HepG2 (cell line): ENCODE measurements around the gene FAM228B. TPM values are rescaled to one million over a fixed set of nuclear protein-coding genes. Genes with fewer than 3 reads are reported as not detected.

ENCODE experiments used
- ATF7 ChIP-seq, 2 experiments: fragments of 450-650 bp in 1 of 2; sonication (generic) in 1 of 2; formaldehyde crosslinking in 1 of 2; IDR thresholded peaks; 2 replicates each; pipeline versions ENCODE4 v1.4.0 to v1.6.1; 2016 to 2020; ENCODE audit warnings: antibody characterized with exemption in 1 of 2, mild to moderate bottlenecking in 1 of 2, missing genetic modification reagents in 1 of 2
- DRAP1 ChIP-seq: IDR thresholded peaks from 2 replicates; pipeline ENCODE4 v1.6.1; 2016; ENCODE audit warnings: missing genetic modification reagents, missing compliant biosample characterization
- FOSL2 ChIP-seq: sonication (generic); formaldehyde crosslinking; IDR thresholded peaks from 2 replicates; pipeline ENCODE4 v1.4.0; 2020; ENCODE audit warnings: missing genetic modification reagents
- FOXO4 ChIP-seq: sonication (generic); formaldehyde crosslinking; conservative IDR thresholded peaks from 2 replicates; pipeline ENCODE4 v1.8.1; 2023; ENCODE audit warnings: missing genetic modification reagents
- GRHL1 ChIP-seq: sonication (generic); formaldehyde crosslinking; conservative IDR thresholded peaks from 2 replicates; pipeline ENCODE4 v1.8.0; 2022; ENCODE audit warnings: missing genetic modification reagents
- IRF2 ChIP-seq: IDR thresholded peaks from 2 replicates; pipeline ENCODE4 v1.6.1; 2018; ENCODE audit warnings: missing genetic modification reagents, missing compliant biosample characterization
- ISX ChIP-seq: sonication (generic); formaldehyde crosslinking; conservative IDR thresholded peaks from 2 replicates; pipeline ENCODE4 v1.5.0; 2020; ENCODE audit warnings: missing genetic modification reagents
- NR1H2 ChIP-seq: sonication (generic); formaldehyde crosslinking; IDR thresholded peaks from 2 replicates; pipeline ENCODE4 v1.8.1; 2022; ENCODE audit warnings: low read depth, missing genetic modification reagents, borderline replicate concordance
- PHF21A ChIP-seq: sonication (generic); formaldehyde crosslinking; IDR thresholded peaks from 2 replicates; pipeline ENCODE4 v1.5.0; 2020; ENCODE audit warnings: mild to moderate bottlenecking, missing genetic modification reagents
- RERE ChIP-seq: IDR thresholded peaks from 2 replicates; pipeline ENCODE4 v1.6.1; 2016; ENCODE audit warnings: low read depth, missing genetic modification reagents, missing compliant biosample characterization
- SKI ChIP-seq: fragments of 450-650 bp; IDR thresholded peaks from one replicate; pipeline ENCODE4 v1.6.1; 2018; ENCODE audit warnings: mild to moderate bottlenecking; ENCODE audit not compliant: partially characterized antibody
- SMYD3 ChIP-seq: sonication (generic); formaldehyde crosslinking; IDR thresholded peaks from 2 replicates; pipeline ENCODE4 v1.8.1; 2023; ENCODE audit warnings: mild to moderate bottlenecking, missing genetic modification reagents
- ZFP36L2 ChIP-seq: sonication (generic); formaldehyde crosslinking; IDR thresholded peaks from 2 replicates; pipeline ENCODE4 v1.4.0; 2020; ENCODE audit warnings: missing genetic modification reagents
- ZNF432 ChIP-seq: sonication (generic); formaldehyde crosslinking; IDR thresholded peaks from 2 replicates; pipeline ENCODE4 v1.5.0; 2020; ENCODE audit warnings: missing genetic modification reagents, mild to moderate bottlenecking, borderline replicate concordance
- polyA plus RNA-seq, 8 experiments: library from polyadenylated mRNA; depleted of rRNA in 3 of 8; stranded (reverse) in 7 of 8; unstranded in 1 of 8; fragments of >200 nt; fragmentation: Illumina TruSeq in 4 of 8; extraction: Trizol in 4 of 8; gene quantifications; 2 replicates each; pipeline versions ENCODE4 v1.2.1 to v1.2.3, GENCODE V29; 2011 to 2016; ENCODE audit warnings: low read depth in 4 of 8, missing spikeins in 1 of 8, mixed read lengths in 1 of 8; ENCODE audit not compliant: insufficient read depth in 1 of 8
- total RNA-seq, 5 experiments: library from RNA; depleted of rRNA; stranded (reverse); fragments of >200 nt; fragmentation: Illumina TruSeq; extraction: Trizol; gene quantifications; 2 replicates each; pipeline ENCODE4 v1.2.3, GENCODE V29; 2016; ENCODE audit warnings: low read depth in 1 of 5
- TF ChIP-seq, protein P1 (sequence below): sonication (generic); formaldehyde crosslinking; IDR thresholded peaks from 2 replicates; pipeline ENCODE4 v1.8.1; 2023; ENCODE audit warnings: mild to moderate bottlenecking, missing genetic modification reagents, borderline replicate concordance
- TF ChIP-seq, protein P2 (sequence below): sonication (generic); formaldehyde crosslinking; IDR thresholded peaks from 2 replicates; pipeline ENCODE4 v1.5.1; 2020; ENCODE audit warnings: missing genetic modification reagents, mild to moderate bottlenecking, borderline replicate concordance
- TF ChIP-seq, protein P3 (sequence below): conservative IDR thresholded peaks from 2 replicates; pipeline ENCODE4 v1.6.1; 2018; ENCODE audit warnings: missing genetic modification reagents

FAM228B gene
- total and polyA plus RNA-seq, 2 of the 13 experiments (the other 11 are each of a cell fraction or from before 2014, with no cell fraction given): 0.79 to 1.1 TPM

- TF ChIP-seq SMYD3 (CRISPR knock-in tag): no peak
- TF ChIP-seq SKI: peak; percentile 32
- TF ChIP-seq, protein P1, sequence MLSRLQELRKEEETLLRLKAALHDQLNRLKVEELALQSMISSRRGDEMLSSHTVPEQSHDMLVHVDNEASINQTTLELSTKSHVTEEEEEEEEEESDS (CRISPR knock-in tag): no peak
- no peak for TF ChIP-seq PHF21A (CRISPR knock-in tag)
- no peak for TF ChIP-seq ZNF432 (CRISPR knock-in tag)
- no peak for TF ChIP-seq FOXO4 (CRISPR knock-in tag)
- 0 out of 2 replicates have a peak, but pooled peaks have one; percentile 25 for TF ChIP-seq IRF2 (CRISPR knock-in tag)
- no peak for TF ChIP-seq ZFP36L2
- TF ChIP-seq, protein P2, sequence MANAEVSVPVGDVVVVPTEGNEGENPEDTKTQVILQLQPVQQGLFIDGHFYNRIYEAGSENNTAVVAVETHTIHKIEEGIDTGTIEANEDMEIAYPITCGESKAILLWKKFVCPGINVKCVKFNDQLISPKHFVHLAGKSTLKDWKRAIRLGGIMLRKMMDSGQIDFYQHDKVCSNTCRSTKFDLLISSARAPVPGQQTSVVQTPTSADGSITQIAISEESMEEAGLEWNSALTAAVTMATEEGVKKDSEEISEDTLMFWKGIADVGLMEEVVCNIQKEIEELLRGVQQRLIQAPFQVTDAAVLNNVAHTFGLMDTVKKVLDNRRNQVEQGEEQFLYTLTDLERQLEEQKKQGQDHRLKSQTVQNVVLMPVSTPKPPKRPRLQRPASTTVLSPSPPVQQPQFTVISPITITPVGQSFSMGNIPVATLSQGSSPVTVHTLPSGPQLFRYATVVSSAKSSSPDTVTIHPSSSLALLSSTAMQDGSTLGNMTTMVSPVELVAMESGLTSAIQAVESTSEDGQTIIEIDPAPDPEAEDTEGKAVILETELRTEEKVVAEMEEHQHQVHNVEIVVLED: no peak
- TF ChIP-seq FOSL2: peak; percentile 47
- no peak for TF ChIP-seq ISX
- TF ChIP-seq GRHL1 (CRISPR knock-in tag): no peak
- TF ChIP-seq ATF7 (IDR thresholded peaks at IDR 0.05): no peak
- 0 out of 2 replicates have a peak, but pooled peaks have one; percentile 21 for TF ChIP-seq ATF7 (CRISPR knock-in tag; IDR thresholded peaks at IDR 0.05)
- TF ChIP-seq NR1H2 (CRISPR knock-in tag): no peak
- TF ChIP-seq RERE: no peak
- TF ChIP-seq, protein P3, sequence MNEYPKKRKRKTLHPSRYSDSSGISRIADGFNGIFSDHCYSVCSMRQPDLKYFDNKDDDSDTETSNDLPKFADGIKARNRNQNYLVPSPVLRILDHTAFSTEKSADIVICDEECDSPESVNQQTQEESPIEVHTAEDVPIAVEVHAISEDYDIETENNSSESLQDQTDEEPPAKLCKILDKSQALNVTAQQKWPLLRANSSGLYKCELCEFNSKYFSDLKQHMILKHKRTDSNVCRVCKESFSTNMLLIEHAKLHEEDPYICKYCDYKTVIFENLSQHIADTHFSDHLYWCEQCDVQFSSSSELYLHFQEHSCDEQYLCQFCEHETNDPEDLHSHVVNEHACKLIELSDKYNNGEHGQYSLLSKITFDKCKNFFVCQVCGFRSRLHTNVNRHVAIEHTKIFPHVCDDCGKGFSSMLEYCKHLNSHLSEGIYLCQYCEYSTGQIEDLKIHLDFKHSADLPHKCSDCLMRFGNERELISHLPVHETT (CRISPR knock-in tag): no peak
- TF ChIP-seq DRAP1: 0 out of 2 replicates have a peak, but pooled peaks have one; percentile 30
Measured at GRCh38 chr2:24182507-24182906, 59.2 kb downstream of the FAM228B start (continued).
